HL-60 (cell line): ENCODE results near the gene DIPK2A.

ENCODE experiments used
- DNase-seq, 2 experiments: peaks; one replicate each; pipeline ENCODE4 v3.0.0-alpha.2; 2010 to 2020; ENCODE audit warnings: low read depth in 1 of 2, low spot score in 1 of 2
- H3K27ac ChIP-seq: fragments of 250-450 bp; sonication (Bioruptor Pico); replicated peaks from 2 replicates; pipeline ENCODE4 v1.5.1; 2020; ENCODE audit warnings: mild to moderate bottlenecking, moderate library complexity
- H3K27me3 ChIP-seq: fragments of 250-450 bp; sonication (Bioruptor Pico); 2 replicates; pipeline ENCODE4 v1.5.1; 2021; ENCODE audit warnings: mild to moderate bottlenecking, moderate library complexity; ENCODE audit not compliant: insufficient read depth, poor library complexity, severe bottlenecking
- H3K4me3 ChIP-seq: replicated peaks from 2 replicates; pipeline ENCODE4 v1.5.1; 2011; ENCODE audit warnings: mild to moderate bottlenecking, control low read depth, low read length; ENCODE audit not compliant: insufficient read depth
- GABPA ChIP-seq: IDR thresholded peaks from 2 replicates; pipeline ENCODE4 v1.6.1; 2012; ENCODE audit warnings: low read depth
- POLR2AphosphoS5 ChIP-seq: IDR thresholded peaks from 2 replicates; pipeline ENCODE4 v1.6.1; 2012; ENCODE audit warnings: low read depth
- SPI1 ChIP-seq: IDR thresholded peaks from 2 replicates; pipeline ENCODE4 v1.6.1; 2012; ENCODE audit warnings: low read depth, mild to moderate bottlenecking, borderline replicate concordance
- TF ChIP-seq, protein P1 (sequence below): IDR thresholded peaks from 2 replicates; pipeline ENCODE4 v1.6.1; 2012; ENCODE audit warnings: low read depth; ENCODE audit not compliant: insufficient replicate concordance
- TF ChIP-seq, protein P2 (sequence below): IDR thresholded peaks from one replicate; pipeline ENCODE4 v1.5.1; 2011; ENCODE audit warnings: low read length, control low read depth, inconsistent platforms; ENCODE audit not compliant: insufficient read depth

DIPK2A gene

DNA sequence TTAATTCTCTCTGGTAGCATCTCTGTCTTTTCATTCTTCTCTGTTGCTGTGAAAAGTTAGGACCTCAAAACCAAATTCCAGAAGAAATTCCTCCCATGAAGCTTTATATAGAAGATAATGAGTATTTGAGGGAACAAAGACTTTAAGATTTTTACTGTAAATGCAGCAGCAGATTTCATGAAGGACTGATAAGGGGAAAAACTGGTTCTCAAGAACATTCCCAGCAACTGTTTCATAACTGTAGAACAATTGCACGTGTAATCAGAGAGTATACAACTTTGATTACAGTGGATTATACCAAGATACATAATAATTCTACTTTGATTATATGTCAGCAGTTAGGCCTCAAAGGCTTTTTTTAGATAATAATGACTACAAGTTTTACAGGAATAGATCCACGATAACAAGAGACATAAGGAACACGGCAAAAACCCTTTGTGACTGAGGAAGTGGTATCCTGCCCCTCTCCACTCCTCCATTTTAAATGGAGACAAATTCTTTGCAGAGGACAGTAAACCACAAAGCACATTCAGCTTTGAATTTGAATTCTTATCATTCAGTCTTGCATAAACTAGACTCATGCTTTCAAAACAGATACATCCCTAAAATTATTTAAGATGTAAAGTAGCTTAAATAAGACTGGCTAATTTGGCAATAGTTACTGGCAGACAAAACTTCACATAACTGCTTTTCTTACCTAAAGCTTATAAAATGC, 42.9 kb upstream of the DIPK2A start:
- H3K27me3 ChIP-seq = no peaks in the 10 kb centered on the region
- TF ChIP-seq, protein P1, sequence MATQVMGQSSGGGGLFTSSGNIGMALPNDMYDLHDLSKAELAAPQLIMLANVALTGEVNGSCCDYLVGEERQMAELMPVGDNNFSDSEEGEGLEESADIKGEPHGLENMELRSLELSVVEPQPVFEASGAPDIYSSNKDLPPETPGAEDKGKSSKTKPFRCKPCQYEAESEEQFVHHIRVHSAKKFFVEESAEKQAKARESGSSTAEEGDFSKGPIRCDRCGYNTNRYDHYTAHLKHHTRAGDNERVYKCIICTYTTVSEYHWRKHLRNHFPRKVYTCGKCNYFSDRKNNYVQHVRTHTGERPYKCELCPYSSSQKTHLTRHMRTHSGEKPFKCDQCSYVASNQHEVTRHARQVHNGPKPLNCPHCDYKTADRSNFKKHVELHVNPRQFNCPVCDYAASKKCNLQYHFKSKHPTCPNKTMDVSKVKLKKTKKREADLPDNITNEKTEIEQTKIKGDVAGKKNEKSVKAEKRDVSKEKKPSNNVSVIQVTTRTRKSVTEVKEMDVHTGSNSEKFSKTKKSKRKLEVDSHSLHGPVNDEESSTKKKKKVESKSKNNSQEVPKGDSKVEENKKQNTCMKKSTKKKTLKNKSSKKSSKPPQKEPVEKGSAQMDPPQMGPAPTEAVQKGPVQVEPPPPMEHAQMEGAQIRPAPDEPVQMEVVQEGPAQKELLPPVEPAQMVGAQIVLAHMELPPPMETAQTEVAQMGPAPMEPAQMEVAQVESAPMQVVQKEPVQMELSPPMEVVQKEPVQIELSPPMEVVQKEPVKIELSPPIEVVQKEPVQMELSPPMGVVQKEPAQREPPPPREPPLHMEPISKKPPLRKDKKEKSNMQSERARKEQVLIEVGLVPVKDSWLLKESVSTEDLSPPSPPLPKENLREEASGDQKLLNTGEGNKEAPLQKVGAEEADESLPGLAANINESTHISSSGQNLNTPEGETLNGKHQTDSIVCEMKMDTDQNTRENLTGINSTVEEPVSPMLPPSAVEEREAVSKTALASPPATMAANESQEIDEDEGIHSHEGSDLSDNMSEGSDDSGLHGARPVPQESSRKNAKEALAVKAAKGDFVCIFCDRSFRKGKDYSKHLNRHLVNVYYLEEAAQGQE = no peak
- TF ChIP-seq, protein P2, sequence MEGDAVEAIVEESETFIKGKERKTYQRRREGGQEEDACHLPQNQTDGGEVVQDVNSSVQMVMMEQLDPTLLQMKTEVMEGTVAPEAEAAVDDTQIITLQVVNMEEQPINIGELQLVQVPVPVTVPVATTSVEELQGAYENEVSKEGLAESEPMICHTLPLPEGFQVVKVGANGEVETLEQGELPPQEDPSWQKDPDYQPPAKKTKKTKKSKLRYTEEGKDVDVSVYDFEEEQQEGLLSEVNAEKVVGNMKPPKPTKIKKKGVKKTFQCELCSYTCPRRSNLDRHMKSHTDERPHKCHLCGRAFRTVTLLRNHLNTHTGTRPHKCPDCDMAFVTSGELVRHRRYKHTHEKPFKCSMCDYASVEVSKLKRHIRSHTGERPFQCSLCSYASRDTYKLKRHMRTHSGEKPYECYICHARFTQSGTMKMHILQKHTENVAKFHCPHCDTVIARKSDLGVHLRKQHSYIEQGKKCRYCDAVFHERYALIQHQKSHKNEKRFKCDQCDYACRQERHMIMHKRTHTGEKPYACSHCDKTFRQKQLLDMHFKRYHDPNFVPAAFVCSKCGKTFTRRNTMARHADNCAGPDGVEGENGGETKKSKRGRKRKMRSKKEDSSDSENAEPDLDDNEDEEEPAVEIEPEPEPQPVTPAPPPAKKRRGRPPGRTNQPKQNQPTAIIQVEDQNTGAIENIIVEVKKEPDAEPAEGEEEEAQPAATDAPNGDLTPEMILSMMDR = no peak
- TF ChIP-seq SPI1 = no peak
- no peak for TF ChIP-seq POLR2AphosphoS5
- TF ChIP-seq GABPA = no peak
- DNase-seq = no peak
- H3K4me3 ChIP-seq = no peak overlapping the region
- no peak overlapping the region for H3K27ac ChIP-seq

GRCh38 chr3:143934791-143935190, 36.8 kb upstream of the DIPK2A start:
- H3K27me3 ChIP-seq = no peaks in the 10 kb centered on the region
- no peak overlapping the region for H3K4me3 ChIP-seq
- DNase-seq = no peak
- no peak overlapping the region for H3K27ac ChIP-seq
- no peak for TF ChIP-seq POLR2AphosphoS5
- no peak for TF ChIP-seq SPI1
- TF ChIP-seq, protein P2 = no peak
- TF ChIP-seq, protein P1 = no peak
- TF ChIP-seq GABPA = no peak

DNA sequence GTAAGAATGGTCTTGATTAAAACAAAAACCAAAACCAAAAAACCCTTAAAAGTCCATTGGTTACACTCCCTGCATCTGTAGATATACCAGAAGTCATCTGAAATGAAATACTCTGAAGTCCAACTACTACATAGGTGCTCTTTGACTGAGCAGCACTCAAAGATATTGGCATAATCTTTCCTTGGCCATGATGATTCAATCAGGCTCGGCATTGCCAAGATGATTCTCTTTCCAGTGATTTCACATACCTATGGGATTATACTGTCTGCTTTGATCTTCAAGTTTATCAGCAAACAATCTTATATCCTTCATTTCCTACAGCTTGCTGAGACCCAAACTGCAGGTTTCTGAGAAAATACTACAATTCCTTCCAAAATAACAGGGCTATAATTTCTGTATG, 35.9 kb upstream of the DIPK2A start:
- Histone ChIP-seq H3K27ac (no peak overlapping the region), H3K27me3 (no peaks in the 10 kb centered on the region), H3K4me3 (no peak overlapping the region)
- DNase-seq = no peak
- no peak for TF ChIP-seq GABPA
- TF ChIP-seq, protein P1 = no peak
- TF ChIP-seq, protein P2 = no peak
- TF ChIP-seq SPI1 = no peak
- no peak for TF ChIP-seq POLR2AphosphoS5
